CD4-positive, alpha-beta T cell treated with Interleukin-17A for 1 hour (primary cell): ENCODE data around the gene RHOF.
A peak's percentile ranks its signal among the peaks of the same experiment; 100 is the strongest.

Source experiments
- DNase-seq: peaks from one replicate; pipeline ENCODE4 v3.0.0-alpha.2; 2020

Gene RHOF, protein sequence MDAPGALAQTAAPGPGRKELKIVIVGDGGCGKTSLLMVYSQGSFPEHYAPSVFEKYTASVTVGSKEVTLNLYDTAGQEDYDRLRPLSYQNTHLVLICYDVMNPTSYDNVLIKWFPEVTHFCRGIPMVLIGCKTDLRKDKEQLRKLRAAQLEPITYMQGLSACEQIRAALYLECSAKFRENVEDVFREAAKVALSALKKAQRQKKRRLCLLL

GRCh38 chr12:121793440-121793837, at the start of gene RHOF:
TSS of gene RHOF (minus strand) at chr12:121793688. CDS start at chr12:121793633, 55 bp downstream.
- no peak for DNase-seq

- DNase-seq = no peak
Measured at GRCh38 chr12:121839993-121840761, 46.7 kb upstream of the RHOF start.

GRCh38 chr12:121839106-121839992, 45.9 kb upstream of the RHOF start:
- DNase-seq = peak; percentile 99

- DNase-seq = no peak
Measured at GRCh38 chr12:121838126-121838525, 44.6 kb upstream of the RHOF start.

- DNase-seq = no peak
Measured at GRCh38 chr12:121837680-121838079, 44.2 kb upstream of the RHOF start.

DNA sequence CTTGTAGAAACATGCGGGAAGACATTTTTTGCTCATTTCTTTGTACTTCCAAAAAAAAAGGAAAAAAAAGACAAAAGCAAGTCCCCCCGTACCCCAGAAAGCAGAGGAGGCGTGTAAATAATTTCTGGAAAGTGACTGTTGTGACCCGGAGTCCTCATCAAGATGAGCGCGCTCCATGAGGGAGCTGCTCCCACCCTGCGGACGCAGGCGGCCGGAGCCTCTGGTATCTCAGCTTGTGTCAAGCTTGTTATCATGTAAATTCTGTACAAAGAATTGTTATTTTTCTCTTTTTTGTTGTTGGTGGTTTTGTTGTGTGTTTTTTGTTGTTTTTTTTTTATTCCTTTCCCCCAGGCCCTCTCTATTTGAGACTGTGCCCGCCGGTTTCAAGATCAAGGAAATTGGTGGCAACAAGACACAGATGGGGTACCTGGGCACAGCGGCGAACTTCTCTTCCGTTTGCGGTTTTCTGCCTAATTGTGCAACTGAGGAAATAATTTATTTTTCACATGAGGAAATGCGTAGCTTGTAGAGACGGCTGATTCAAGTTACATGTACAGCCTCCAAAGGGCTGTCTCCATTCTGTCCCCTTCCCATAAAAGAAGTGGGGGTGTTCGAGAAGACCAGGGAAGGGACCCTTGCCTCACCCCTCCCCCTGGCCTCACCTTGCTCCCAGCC, 38.2 kb upstream of the RHOF start:
- no peak for DNase-seq

- no peak for DNase-seq
Measured at GRCh38 chr12:121830588-121831265, 37.2 kb upstream of the RHOF start.

GRCh38 chr12:121830134-121830533, 36.6 kb upstream of the RHOF start:
- DNase-seq = no peak

- DNase-seq = no peak
Measured at GRCh38 chr12:121829250-121829918, 35.9 kb upstream of the RHOF start.

DNA sequence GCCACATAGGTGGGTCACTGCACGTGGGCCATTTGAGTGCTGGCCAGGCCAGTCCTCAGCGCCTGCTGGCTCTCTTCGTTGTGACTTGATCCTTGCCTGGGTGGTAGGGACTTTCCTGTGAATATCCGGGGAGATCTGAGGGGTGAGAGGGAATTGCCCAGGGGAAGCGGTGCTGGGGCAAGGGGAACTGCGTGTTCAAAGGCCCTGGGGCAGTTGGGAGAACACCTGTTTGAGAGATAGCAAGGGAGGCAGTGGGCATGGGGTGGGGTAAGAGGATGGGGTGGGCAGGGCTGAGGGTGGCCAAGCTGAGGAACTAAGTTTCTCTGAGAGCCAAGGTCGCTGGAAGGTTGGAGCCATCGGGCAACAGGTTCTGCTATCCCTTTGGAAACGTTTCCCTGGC, 35.3 kb upstream of the RHOF start:
- DNase-seq = no peak

DNA sequence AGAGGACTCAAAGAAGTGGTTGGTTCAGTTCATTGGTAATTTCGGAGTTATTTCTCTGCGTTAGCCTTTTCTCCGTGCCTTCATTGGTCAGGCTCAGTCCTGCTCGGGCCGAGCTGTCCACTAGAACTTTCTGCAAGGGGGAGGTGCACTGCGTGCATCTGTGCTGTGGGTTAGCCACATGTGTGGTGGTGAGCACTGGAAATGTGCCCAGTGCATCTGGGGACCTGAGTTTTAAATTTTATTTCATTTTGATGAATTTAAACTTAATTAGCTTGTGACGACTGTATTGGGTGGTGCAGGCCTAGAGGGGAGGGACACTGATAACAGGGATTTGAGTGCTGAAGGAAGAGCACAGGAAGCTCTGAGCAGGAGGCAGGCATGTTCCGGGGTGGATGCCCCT, 34.8 kb upstream of the RHOF start:
- no peak for DNase-seq

- DNase-seq = no peak
Measured at GRCh38 chr12:121827351-121828099, 34.0 kb upstream of the RHOF start.

GRCh38 chr12:121826318-121827150, 33.0 kb upstream of the RHOF start:
- DNase-seq = no peak

GRCh38 chr12:121825041-121825523, 31.6 kb upstream of the RHOF start:
- no peak for DNase-seq

- DNase-seq = no peak
Measured at GRCh38 chr12:121823727-121824115, 30.2 kb upstream of the RHOF start.

DNA sequence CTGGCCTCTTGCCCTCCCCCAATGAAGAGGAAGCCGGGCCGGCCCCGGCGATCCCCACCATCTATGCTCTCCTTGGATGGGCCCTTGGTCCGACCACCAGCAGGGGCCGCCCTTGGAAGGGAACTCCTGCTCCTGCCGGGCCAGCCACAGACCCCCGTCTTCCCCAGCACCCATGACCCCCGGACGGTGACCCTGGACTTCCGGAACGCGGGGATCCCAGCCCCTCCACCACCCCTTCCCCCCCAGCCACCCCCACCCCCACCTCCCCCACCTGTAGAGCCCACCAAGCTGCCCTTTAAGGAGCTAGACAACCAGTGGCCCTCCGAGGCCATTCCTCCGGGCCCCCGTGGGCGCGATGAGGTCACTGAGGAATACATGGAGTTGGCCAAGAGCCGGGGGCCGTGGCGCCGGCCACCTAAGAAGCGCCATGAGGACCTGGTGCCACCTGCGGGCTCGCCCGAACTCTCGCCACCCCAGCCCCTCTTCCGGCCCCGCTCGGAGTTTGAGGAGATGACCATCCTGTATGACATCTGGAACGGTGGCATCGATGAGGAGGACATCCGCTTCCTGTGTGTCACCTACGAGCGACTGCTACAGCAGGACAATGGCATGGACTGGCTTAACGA, 29.7 kb upstream of the RHOF start:
- DNase-seq = no peak

DNA sequence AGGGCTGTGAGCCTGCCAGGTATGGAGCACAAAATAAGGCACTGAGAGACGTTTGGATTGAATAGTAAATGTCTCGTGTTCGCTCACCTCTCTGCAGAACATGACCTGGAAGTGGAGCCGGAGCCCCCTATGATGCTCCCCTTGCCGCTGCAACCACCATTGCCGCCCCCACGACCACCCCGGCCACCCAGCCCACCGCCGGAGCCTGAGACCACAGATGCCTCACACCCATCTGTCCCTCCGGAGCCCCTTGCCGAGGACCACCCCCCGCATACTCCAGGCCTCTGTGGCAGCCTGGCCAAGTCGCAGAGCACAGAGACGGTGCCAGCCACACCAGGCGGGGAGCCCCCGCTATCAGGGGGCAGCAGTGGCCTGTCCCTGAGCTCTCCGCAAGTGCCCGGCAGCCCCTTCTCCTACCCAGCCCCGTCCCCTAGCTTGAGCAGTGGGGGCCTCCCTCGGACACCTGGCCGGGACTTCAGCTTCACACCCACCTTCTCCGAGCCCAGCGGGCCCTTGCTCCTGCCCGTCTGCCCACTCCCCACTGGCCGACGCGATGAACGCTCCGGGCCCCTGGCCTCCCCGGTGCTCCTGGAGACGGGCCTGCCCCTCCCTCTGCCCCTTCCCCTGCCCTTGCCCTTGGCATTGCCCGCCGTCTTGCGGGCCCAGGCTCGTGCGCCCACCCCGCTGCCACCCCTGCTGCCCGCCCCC, 29.1 kb upstream of the RHOF start:
- DNase-seq = no peak

- DNase-seq = no peak
Measured at GRCh38 chr12:121820056-121820455, 26.6 kb upstream of the RHOF start.
